H1 (cell line): ENCODE data around the gene SAG. TPM values are rescaled to one million over a fixed set of nuclear protein-coding genes. Genes with fewer than 3 reads are reported as not detected.

Experiments used
- E2F6 ChIP-seq: IDR thresholded peaks from 2 replicates; pipeline ENCODE4 v1.6.1; 2012; ENCODE audit warnings: inconsistent platforms
- NRF1 ChIP-seq: IDR thresholded peaks from 2 replicates; pipeline ENCODE4 v1.6.1; 2011; ENCODE audit warnings: mild to moderate bottlenecking, low read depth, low read length, improper control_type of control experiment
- RFX5 ChIP-seq: IDR thresholded peaks from 2 replicates; pipeline ENCODE4 v1.6.1; 2011; ENCODE audit warnings: low read depth, low read length, improper control_type of control experiment, borderline replicate concordance
- polyA plus RNA-seq, 7 experiments: library from polyadenylated mRNA; depleted of rRNA in 3 of 7; stranded (reverse) in 5 of 7; unstranded in 2 of 7; fragments of >200 nt in 5 of 7; fragments of 200-250 nt in 2 of 7; gene quantifications; 1 replicate in 5 of 7; 2 replicates in 1 of 7; 4 replicates in 1 of 7; pipeline versions ENCODE4 v1.2.1 to v1.2.3, GENCODE V29; 2011 to 2013; ENCODE audit warnings: missing spikeins in 2 of 7, mixed read lengths in 2 of 7
- total RNA-seq: library from RNA; stranded (reverse); fragmentation: NEBNext Ultra II Directional; extraction: Animal tissue kit (Norgen Biotek cat#: 25700); gene quantifications from 2 replicates; pipeline ENCODE4 v1.2.1, GENCODE V29; 2021

Gene SAG
- total and polyA plus RNA-seq, 2 of the 8 experiments (the other 6 are each of a cell fraction or from before 2014, with no cell fraction given) = not detected

GRCh38 chr2:233363744-233364235 lies 56.2 kb downstream of the SAG start (continued):
- no peak for TF ChIP-seq NRF1
- no peak for TF ChIP-seq E2F6
- TF ChIP-seq RFX5 = no peak
